Measurements from ENCODE around the gene ZCWPW1.
"Not testable (repeated sequence)": the region's sequence is repeated elsewhere in the genome, so short reads cannot be mapped to it uniquely, and the experiment has no call there.

The ZCWPW1 gene

GRCh38 chr7:100363797-100364196 is 64.7 kb downstream of the ZCWPW1 start:
- peaks cover 61% of the 10 kb centered on the region for H3K36me3 Mint-ChIP-seq (ENCODE audit: low read depth)

GRCh38 chr7:100363098-100363497 is 65.4 kb downstream of the ZCWPW1 start:
- peaks cover 61% of the 10 kb centered on the region for H3K36me3 Mint-ChIP-seq (ENCODE audit: low read depth)
- H3K27me3 Mint-ChIP-seq (ENCODE audit: low read depth): no peaks in the 10 kb centered on the region
- H3K4me3 Mint-ChIP-seq: no peak overlapping the region
- no peak overlapping the region for H3K27ac Mint-ChIP-seq
- no peaks in the 10 kb centered on the region for H3K9me3 Mint-ChIP-seq
- peaks cover 19% of the 10 kb centered on the region for H3K4me1 Mint-ChIP-seq (ENCODE audit: low read depth)
- no peak for DNase-seq (ENCODE audit: low spot score)

More at GRCh38 chr7:100363797-100364196, 64.7 kb downstream of the ZCWPW1 start:
- not testable (repeated sequence) for H3K27me3 Mint-ChIP-seq (ENCODE audit: low read depth); DNase-seq (ENCODE audit: low spot score); H3K9me3 Mint-ChIP-seq; H3K27ac Mint-ChIP-seq; H3K4me3 Mint-ChIP-seq
- H3K4me1 Mint-ChIP-seq (ENCODE audit: low read depth): peaks cover 19% of the 10 kb centered on the region

- Mint-ChIP-seq H3K9me3 (no peaks in the 10 kb centered on the region), H3K27me3 (ENCODE audit: low read depth) (no peaks in the 10 kb centered on the region), H3K36me3 (ENCODE audit: low read depth) (peaks cover 51% of the 10 kb centered on the region), H3K27ac (no peak overlapping the region), H3K4me1 (ENCODE audit: low read depth) (peaks cover 8% of the 10 kb centered on the region), H3K4me3 (no peak overlapping the region)
- no peak for DNase-seq (ENCODE audit: low spot score)
Measured at GRCh38 chr7:100360135-100360854, 68.2 kb downstream of the ZCWPW1 start.

GRCh38 chr7:100358857-100359212 is 69.7 kb downstream of the ZCWPW1 start:
- Mint-ChIP-seq H3K4me1 (ENCODE audit: low read depth) (no peaks in the 10 kb centered on the region), H3K9me3 (no peaks in the 10 kb centered on the region), H3K27me3 (ENCODE audit: low read depth) (no peaks in the 10 kb centered on the region), H3K36me3 (ENCODE audit: low read depth) (peaks cover 47% of the 10 kb centered on the region), H3K4me3 (no peak overlapping the region), H3K27ac (no peak overlapping the region)
- no peak for DNase-seq (ENCODE audit: low spot score)

GRCh38 chr7:100358027-100358856 is 70.3 kb downstream of the ZCWPW1 start, which contains the start of gene PILRB:
Gene PILRB (plus strand): TSS chr7:100358117. CDS start chr7:100358303, 186 bp downstream.
- Mint-ChIP-seq H3K4me1 (ENCODE audit: low read depth) (peaks cover 2% of the 10 kb centered on the region), H3K27ac (no peak within 1 kb of the TSS)

GRCh38 chr7:100357131-100357561 is 71.4 kb downstream of the ZCWPW1 start:
- Mint-ChIP-seq H3K4me3 (no peak overlapping the region), H3K36me3 (ENCODE audit: low read depth) (peaks cover 34% of the 10 kb centered on the region), H3K27ac (no peak overlapping the region), H3K9me3 (no peaks in the 10 kb centered on the region), H3K27me3 (ENCODE audit: low read depth) (no peaks in the 10 kb centered on the region), H3K4me1 (ENCODE audit: low read depth) (peaks cover 2% of the 10 kb centered on the region)
- no peak for DNase-seq (ENCODE audit: low spot score)

More at GRCh38 chr7:100358027-100358856, 70.3 kb downstream of the ZCWPW1 start, which contains the start of gene PILRB:
- Mint-ChIP-seq H3K9me3 (no peaks in the 10 kb centered on the region), H3K4me3 (no peak within 1 kb of the TSS), H3K36me3 (ENCODE audit: low read depth) (peaks cover 44% of the 10 kb centered on the region), H3K27me3 (ENCODE audit: low read depth) (no peaks in the 10 kb centered on the region)
- no peak for DNase-seq (ENCODE audit: low spot score)

GRCh38 chr7:100356416-100357068 is 72.0 kb downstream of the ZCWPW1 start:
- Mint-ChIP-seq H3K36me3 (ENCODE audit: low read depth) (peaks cover 30% of the 10 kb centered on the region), H3K9me3 (no peaks in the 10 kb centered on the region), H3K27me3 (ENCODE audit: low read depth) (no peaks in the 10 kb centered on the region), H3K27ac (no peak overlapping the region), H3K4me3 (no peak overlapping the region), H3K4me1 (ENCODE audit: low read depth) (peaks cover 3% of the 10 kb centered on the region)
- no peak for DNase-seq (ENCODE audit: low spot score)

- Mint-ChIP-seq H3K27me3 (ENCODE audit: low read depth) (no peaks in the 10 kb centered on the region), H3K4me3 (no peak overlapping the region), H3K27ac (peak overlapping the region; percentile 31), H3K9me3 (no peaks in the 10 kb centered on the region), H3K4me1 (ENCODE audit: low read depth) (peaks cover 9% of the 10 kb centered on the region), H3K36me3 (ENCODE audit: low read depth) (peaks cover 38% of the 10 kb centered on the region)
- DNase-seq (ENCODE audit: low spot score): no peak
Measured at GRCh38 chr7:100353685-100354330, 74.7 kb downstream of the ZCWPW1 start.

- peaks cover 41% of the 10 kb centered on the region for H3K36me3 Mint-ChIP-seq (ENCODE audit: low read depth)
- no peak overlapping the region for H3K27ac Mint-ChIP-seq
- DNase-seq (ENCODE audit: low spot score): no peak
- no peak overlapping the region for H3K4me3 Mint-ChIP-seq
- no peaks in the 10 kb centered on the region for H3K27me3 Mint-ChIP-seq (ENCODE audit: low read depth)
- H3K4me1 Mint-ChIP-seq (ENCODE audit: low read depth): peaks cover 9% of the 10 kb centered on the region
- H3K9me3 Mint-ChIP-seq: no peaks in the 10 kb centered on the region
Measured at GRCh38 chr7:100352984-100353684, 75.4 kb downstream of the ZCWPW1 start.

GRCh38 chr7:100352230-100352781 is 76.2 kb downstream of the ZCWPW1 start:
- not testable (repeated sequence) for H3K27ac Mint-ChIP-seq; H3K4me3 Mint-ChIP-seq; DNase-seq (ENCODE audit: low spot score); H3K9me3 Mint-ChIP-seq; H3K27me3 Mint-ChIP-seq (ENCODE audit: low read depth); H3K4me1 Mint-ChIP-seq (ENCODE audit: low read depth)
- peaks cover 44% of the 10 kb centered on the region for H3K36me3 Mint-ChIP-seq (ENCODE audit: low read depth)

- Mint-ChIP-seq H3K36me3 (ENCODE audit: low read depth) (peaks cover 50% of the 10 kb centered on the region), H3K4me1 (ENCODE audit: low read depth) (peaks cover 9% of the 10 kb centered on the region), H3K27me3 (ENCODE audit: low read depth) (no peaks in the 10 kb centered on the region), H3K4me3 (no peak overlapping the region), H3K27ac (peak overlapping the region; percentile 62), H3K9me3 (no peaks in the 10 kb centered on the region)
- DNase-seq (ENCODE audit: low spot score): no peak
Measured at GRCh38 chr7:100351657-100352058, 76.8 kb downstream of the ZCWPW1 start.

All from T-helper 2 cell treated with Interferon-gamma antibody and Interleukin-4, amounts not matched to agents 5 μg/mL and 100 μg/mL, for 36 hours (primary cell).